ENCODE measurements around the gene RGS21.

The RGS21 gene

DNA sequence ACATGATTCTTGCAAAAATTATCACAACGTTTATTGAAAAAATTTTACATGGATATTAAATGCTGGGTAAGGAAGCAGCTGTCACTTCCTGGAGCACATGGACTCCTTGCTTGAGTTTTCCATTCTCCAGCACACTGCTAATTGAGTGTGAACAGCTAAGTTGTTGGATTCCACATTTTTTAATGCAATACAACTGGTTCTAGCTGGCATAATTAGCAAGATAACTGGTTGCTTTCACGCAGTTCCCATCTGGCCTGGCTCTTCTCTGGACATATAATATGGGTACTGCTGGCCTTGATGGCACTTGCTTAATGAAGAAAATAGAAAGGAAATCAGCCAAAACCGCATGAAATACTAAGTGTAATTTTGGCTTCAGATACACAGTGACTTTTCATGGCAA lies 26.6 kb downstream of the RGS21 start:
- Histone ChIP-seq H3K4me1 (ENCODE audit: insufficient read depth, low read length) (peaks cover 4% of the 10 kb centered on the region; the same call in 1 of the 2 replicates), H3K9ac (ENCODE audit: low read depth, low read length) (no peak overlapping the region), H3K36me3 (ENCODE audit: insufficient read depth, low read depth, low read length) (no peaks in the 10 kb centered on the region), H3K4me3 (ENCODE audit: low read length) (no peak overlapping the region), H3K9me3 (ENCODE audit: insufficient read depth, low read depth, low read length) (no peaks in the 10 kb centered on the region), H3K27me3 (ENCODE audit: insufficient read depth, low read length) (no peaks in the 10 kb centered on the region), H3K27ac (ENCODE audit: low read length) (no peak overlapping the region)

DNA sequence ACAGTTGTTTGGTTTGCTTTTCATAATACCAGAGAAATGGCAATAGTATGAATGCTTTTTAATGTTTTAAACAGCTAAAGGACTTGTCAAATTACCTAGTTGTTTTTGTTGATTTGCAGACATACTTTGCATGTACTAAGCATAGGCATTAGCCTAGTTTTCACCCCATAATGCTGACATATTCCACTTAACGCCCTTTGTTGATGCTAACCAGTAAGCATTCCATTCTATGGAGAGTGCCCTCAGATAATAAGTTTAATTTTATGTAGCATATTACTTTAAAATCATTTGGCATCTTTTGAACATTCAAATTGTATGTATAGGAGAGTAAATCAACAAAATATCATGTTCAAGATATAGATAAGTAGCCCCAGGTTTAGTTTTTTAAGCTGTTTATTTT lies 32.5 kb downstream of the RGS21 start:
- Histone ChIP-seq H3K36me3 (ENCODE audit: insufficient read depth, low read depth, low read length) (no peaks in the 10 kb centered on the region), H3K4me3 (ENCODE audit: low read length) (no peak overlapping the region), H3K27ac (ENCODE audit: low read length) (no peak overlapping the region), H3K9me3 (ENCODE audit: insufficient read depth, low read depth, low read length) (no peaks in the 10 kb centered on the region), H3K9ac (ENCODE audit: low read depth, low read length) (no peak overlapping the region), H3K4me1 (ENCODE audit: insufficient read depth, low read length) (no peaks in the 10 kb centered on the region), H3K27me3 (ENCODE audit: insufficient read depth, low read length) (no peaks in the 10 kb centered on the region)

DNA sequence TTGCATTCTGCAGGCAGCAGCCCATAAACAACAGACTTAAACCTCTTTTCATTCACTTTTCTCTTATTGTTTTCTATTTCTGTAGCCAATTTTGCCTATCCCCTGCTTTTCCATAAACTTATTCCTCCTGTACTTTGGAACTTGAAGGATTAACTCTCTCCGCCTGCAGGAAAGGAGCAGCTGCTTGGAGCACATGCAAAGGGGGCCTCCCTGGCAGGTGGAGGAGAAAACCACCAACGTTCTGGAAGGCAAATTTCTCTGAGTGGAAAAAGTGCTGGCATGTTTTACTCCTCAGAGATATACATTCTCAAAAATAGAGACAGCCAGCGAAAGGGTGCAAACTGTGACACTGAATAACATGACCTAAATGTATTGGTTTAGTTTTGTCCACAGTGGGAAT lies 33.6 kb downstream of the RGS21 start:
- Histone ChIP-seq H3K4me1 (ENCODE audit: insufficient read depth, low read length) (no peaks in the 10 kb centered on the region), H3K9ac (ENCODE audit: low read depth, low read length) (no peak overlapping the region), H3K27me3 (ENCODE audit: insufficient read depth, low read length) (no peaks in the 10 kb centered on the region), H3K9me3 (ENCODE audit: insufficient read depth, low read depth, low read length) (no peaks in the 10 kb centered on the region), H3K4me3 (ENCODE audit: low read length) (no peak overlapping the region), H3K27ac (ENCODE audit: low read length) (no peak overlapping the region), H3K36me3 (ENCODE audit: insufficient read depth, low read depth, low read length) (no peaks in the 10 kb centered on the region)

DNA sequence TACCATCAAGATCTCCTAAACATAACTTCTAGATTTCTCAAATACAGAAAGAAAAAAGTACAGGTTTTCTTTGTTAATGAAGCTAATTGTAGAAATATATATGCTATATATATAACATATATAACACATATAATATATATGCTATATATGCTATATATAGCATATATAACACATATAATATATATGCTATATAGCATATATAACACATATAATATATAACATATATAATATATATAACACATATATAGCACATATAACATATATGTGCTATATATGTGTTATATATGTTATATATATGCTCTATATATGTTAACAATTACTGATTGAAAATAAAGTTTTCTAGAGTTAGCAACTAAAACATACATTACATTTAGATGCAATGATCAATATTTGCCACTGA lies 34.8 kb downstream of the RGS21 start:
- H3K27ac ChIP-seq (ENCODE audit: low read length), result no peak overlapping the region
- no peaks in the 10 kb centered on the region for H3K27me3 ChIP-seq (ENCODE audit: insufficient read depth, low read length)
- no peak overlapping the region for H3K9ac ChIP-seq (ENCODE audit: low read depth, low read length)
- no peaks in the 10 kb centered on the region for H3K9me3 ChIP-seq (ENCODE audit: insufficient read depth, low read depth, low read length)
- no peak overlapping the region for H3K4me3 ChIP-seq (ENCODE audit: low read length)
- H3K4me1 ChIP-seq (ENCODE audit: insufficient read depth, low read length), result no peaks in the 10 kb centered on the region
- H3K36me3 ChIP-seq (ENCODE audit: insufficient read depth, low read depth, low read length), result no peaks in the 10 kb centered on the region

DNA sequence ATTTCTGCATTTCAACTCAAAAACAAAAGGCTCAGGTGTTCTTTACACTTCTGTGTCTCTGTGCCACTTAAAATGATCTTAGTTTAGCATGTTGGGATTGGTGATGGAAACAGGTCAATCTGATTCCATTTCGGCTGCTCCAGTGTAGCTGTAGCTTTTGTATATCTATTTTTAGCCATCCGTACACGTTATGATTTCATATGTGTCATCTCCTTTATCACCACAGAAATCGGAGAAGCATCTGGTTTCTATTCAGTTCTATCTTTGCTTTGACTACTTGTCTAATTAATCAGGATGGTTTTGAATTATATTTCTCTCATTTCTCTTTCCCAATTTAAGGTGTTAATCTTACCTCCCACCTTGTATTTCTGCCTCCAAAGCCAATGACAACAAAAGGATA lies 41.1 kb downstream of the RGS21 start:
- no peak overlapping the region for H3K9ac ChIP-seq (ENCODE audit: low read depth, low read length)
- no peaks in the 10 kb centered on the region for H3K27me3 ChIP-seq (ENCODE audit: insufficient read depth, low read length)
- H3K36me3 ChIP-seq (ENCODE audit: insufficient read depth, low read depth, low read length), result no peaks in the 10 kb centered on the region

DNA sequence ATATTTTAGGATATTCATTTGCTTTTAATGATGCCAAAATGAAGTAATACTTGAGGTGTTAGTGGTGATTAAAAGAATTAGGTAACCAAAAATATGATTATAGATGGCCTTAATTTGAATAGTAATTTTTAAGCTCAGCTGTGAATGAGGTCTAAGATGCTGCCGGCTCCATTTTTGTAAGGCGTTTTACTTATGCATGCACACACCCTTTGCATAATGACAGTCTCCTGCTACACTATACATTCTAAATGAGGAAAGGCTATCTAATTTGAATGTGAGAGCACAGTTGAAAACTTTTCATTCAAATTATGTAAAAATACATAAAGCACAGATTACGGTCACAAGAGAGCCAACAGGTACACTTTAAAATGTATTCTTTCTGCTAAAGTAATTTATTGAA lies 41.6 kb downstream of the RGS21 start:
- Histone ChIP-seq H3K4me1 (ENCODE audit: insufficient read depth, low read length) (no peaks in the 10 kb centered on the region), H3K27ac (ENCODE audit: low read length) (no peak overlapping the region), H3K9me3 (ENCODE audit: insufficient read depth, low read depth, low read length) (no peaks in the 10 kb centered on the region), H3K4me3 (ENCODE audit: low read length) (no peak overlapping the region), H3K27me3 (ENCODE audit: insufficient read depth, low read length) (no peaks in the 10 kb centered on the region), H3K36me3 (ENCODE audit: insufficient read depth, low read depth, low read length) (no peaks in the 10 kb centered on the region), H3K9ac (ENCODE audit: low read depth, low read length) (no peak overlapping the region)

More for the DNA sequence above, 41.1 kb downstream of the RGS21 start:
- Histone ChIP-seq H3K4me3 (ENCODE audit: low read length) (no peak overlapping the region), H3K27ac (ENCODE audit: low read length) (no peak overlapping the region), H3K9me3 (ENCODE audit: insufficient read depth, low read depth, low read length) (no peaks in the 10 kb centered on the region), H3K4me1 (ENCODE audit: insufficient read depth, low read length) (no peaks in the 10 kb centered on the region)

DNA sequence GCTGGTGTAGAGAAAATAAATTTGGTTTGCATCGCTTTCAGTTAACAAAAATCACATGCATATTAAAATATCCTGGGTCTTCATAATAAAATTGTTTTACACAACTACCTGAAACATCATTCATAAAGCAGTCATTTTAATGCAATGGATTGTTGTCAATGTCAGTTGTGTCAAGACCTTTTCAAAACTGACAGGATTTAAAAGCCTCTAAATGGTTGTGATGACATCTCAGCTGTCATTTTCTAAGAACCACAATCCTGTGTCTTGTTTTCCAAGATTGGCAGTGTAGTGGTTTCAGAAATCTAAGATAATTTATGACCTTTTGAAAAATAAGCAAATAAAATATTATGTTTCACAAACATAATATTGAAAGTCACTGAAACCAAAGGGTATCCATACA lies 42.0 kb downstream of the RGS21 start:
- Histone ChIP-seq H3K36me3 (ENCODE audit: insufficient read depth, low read depth, low read length) (no peaks in the 10 kb centered on the region), H3K4me1 (ENCODE audit: insufficient read depth, low read length) (no peaks in the 10 kb centered on the region), H3K27me3 (ENCODE audit: insufficient read depth, low read length) (no peaks in the 10 kb centered on the region), H3K27ac (ENCODE audit: low read length) (no peak overlapping the region), H3K4me3 (ENCODE audit: low read length) (no peak overlapping the region), H3K9me3 (ENCODE audit: insufficient read depth, low read depth, low read length) (no peaks in the 10 kb centered on the region), H3K9ac (ENCODE audit: low read depth, low read length) (no peak overlapping the region)

DNA sequence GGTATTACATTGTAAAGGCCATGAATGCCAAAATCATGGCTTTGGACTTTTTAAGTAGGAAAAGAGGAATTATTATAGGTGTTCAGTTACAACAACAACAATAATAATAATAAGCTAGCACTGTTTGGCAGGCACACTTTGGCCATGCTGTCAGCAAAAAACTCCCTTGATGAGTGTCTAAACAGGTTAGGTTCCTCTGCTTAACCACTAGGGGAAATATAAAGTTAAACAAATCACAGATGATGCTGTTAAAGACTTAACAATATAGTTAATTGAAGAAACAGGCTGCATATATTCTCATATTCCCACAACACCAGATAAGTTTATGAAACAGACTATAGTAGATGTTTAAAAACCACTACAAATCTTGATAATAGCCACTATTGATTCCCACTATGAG lies 46.4 kb downstream of the RGS21 start:
- Histone ChIP-seq H3K27ac (ENCODE audit: low read length) (no peak overlapping the region), H3K9me3 (ENCODE audit: insufficient read depth, low read depth, low read length) (no peaks in the 10 kb centered on the region)

DNA sequence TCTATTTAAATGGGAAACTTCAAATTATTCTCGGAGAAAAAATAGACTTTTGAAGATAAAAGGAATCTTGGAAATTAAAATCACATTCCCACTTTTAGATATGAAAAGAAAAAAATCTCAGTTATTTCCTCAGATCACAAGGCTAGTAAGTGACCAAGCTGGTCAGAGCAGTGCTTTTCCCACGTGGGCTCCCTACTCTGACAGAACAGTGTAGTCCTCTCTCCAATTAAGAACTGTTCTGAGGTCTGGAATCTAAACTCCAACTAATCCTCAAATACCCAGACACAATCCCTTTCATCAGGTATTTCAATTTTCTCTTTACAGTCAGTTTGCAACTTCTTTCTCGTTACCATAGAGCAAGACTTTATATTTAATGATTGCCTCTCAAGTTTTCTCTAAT lies 50.6 kb downstream of the RGS21 start:
- no peak overlapping the region for H3K27ac ChIP-seq (ENCODE audit: low read length)
- H3K27me3 ChIP-seq (ENCODE audit: insufficient read depth, low read length), result no peaks in the 10 kb centered on the region
- H3K9me3 ChIP-seq (ENCODE audit: insufficient read depth, low read depth, low read length), result no peaks in the 10 kb centered on the region
- no peaks in the 10 kb centered on the region for H3K36me3 ChIP-seq (ENCODE audit: insufficient read depth, low read depth, low read length)
- no peak overlapping the region for H3K4me3 ChIP-seq (ENCODE audit: low read length)
- H3K4me1 ChIP-seq (ENCODE audit: insufficient read depth, low read length), result no peaks in the 10 kb centered on the region
- no peak overlapping the region for H3K9ac ChIP-seq (ENCODE audit: low read depth, low read length)

More for the DNA sequence above, 46.4 kb downstream of the RGS21 start:
- no peak overlapping the region for H3K4me3 ChIP-seq (ENCODE audit: low read length)
- H3K4me1 ChIP-seq (ENCODE audit: insufficient read depth, low read length), result no peaks in the 10 kb centered on the region
- no peaks in the 10 kb centered on the region for H3K36me3 ChIP-seq (ENCODE audit: insufficient read depth, low read depth, low read length)
- no peak overlapping the region for H3K9ac ChIP-seq (ENCODE audit: low read depth, low read length)
- H3K27me3 ChIP-seq (ENCODE audit: insufficient read depth, low read length), result no peaks in the 10 kb centered on the region

DNA sequence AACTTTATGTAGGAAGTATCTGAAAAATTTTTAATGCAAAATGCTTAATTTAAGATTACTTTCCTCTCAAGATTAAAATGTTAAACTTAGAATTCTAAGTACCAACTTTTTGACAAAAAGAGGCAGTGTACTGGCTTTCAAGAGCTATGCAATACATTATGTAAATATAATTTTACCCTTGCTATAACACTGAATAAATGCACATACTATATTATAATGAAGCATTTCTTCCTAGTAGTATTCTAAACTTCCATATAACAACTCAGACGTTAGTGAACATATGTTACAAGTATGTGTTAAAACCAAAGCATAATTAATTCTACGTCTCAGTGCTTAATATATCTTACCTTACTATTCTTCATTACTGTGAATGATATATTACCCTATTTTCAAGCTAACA lies 58.5 kb downstream of the RGS21 start:
- no peaks in the 10 kb centered on the region for H3K27me3 ChIP-seq (ENCODE audit: insufficient read depth, low read length)
- no peak overlapping the region for H3K4me3 ChIP-seq (ENCODE audit: low read length)
- H3K9me3 ChIP-seq (ENCODE audit: insufficient read depth, low read depth, low read length), result no peaks in the 10 kb centered on the region
- H3K4me1 ChIP-seq (ENCODE audit: insufficient read depth, low read length), result peaks cover 8% of the 10 kb centered on the region; the same call in 1 of the 2 replicates
- no peaks in the 10 kb centered on the region for H3K36me3 ChIP-seq (ENCODE audit: insufficient read depth, low read depth, low read length)
- no peak overlapping the region for H3K27ac ChIP-seq (ENCODE audit: low read length)
- H3K9ac ChIP-seq (ENCODE audit: low read depth, low read length), result no peak overlapping the region

DNA sequence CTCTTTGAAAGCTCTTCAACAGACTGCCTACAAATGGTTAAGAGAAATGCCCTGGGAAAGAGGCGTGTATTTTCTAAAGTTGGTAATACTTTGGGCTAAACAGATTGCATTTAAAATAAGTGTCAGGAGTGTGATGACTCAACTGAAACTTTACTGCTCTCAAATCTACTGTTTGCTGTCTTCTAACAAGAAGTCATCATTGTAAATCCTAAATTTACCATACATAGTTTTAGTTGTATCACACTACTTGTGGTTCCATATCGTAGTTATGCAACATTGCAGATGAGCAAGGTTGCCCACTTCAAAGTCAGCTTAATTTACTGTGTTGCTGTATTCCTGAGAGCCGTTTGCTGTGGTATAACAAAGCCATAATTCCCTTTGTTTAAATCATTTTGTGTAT lies 59.6 kb downstream of the RGS21 start:
- Histone ChIP-seq H3K9ac (ENCODE audit: low read depth, low read length) (no peak overlapping the region), H3K36me3 (ENCODE audit: insufficient read depth, low read depth, low read length) (no peaks in the 10 kb centered on the region), H3K4me3 (ENCODE audit: low read length) (no peak overlapping the region), H3K9me3 (ENCODE audit: insufficient read depth, low read depth, low read length) (no peaks in the 10 kb centered on the region), H3K27me3 (ENCODE audit: insufficient read depth, low read length) (no peaks in the 10 kb centered on the region), H3K4me1 (ENCODE audit: insufficient read depth, low read length) (peaks cover 8% of the 10 kb centered on the region; the same call in 1 of the 2 replicates), H3K27ac (ENCODE audit: low read length) (no peak overlapping the region)

DNA sequence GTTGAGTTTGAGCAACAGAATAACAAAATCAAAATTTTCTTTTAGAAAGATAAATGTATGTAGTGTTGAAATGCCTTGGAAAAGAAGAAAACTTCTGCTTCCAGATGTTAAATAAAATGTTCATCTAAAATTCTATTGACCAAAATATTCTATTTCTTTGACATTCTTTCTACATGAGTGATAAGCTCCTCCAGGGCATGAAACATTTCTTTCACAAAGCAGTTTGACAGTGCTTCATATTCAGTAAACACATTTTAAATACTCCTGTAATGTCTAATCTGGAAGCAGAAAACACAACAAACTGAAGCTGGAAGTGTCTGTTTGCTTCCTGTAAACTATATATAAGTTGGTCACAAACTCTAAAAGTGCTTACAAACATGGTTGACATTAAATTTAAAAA lies 61.5 kb downstream of the RGS21 start:
- H3K9me3 ChIP-seq (ENCODE audit: insufficient read depth, low read depth, low read length), result no peaks in the 10 kb centered on the region
- H3K27ac ChIP-seq (ENCODE audit: low read length), result no peak overlapping the region
- no peaks in the 10 kb centered on the region for H3K36me3 ChIP-seq (ENCODE audit: insufficient read depth, low read depth, low read length)
- peaks cover 8% of the 10 kb centered on the region; the same call in 1 of the 2 replicates for H3K4me1 ChIP-seq (ENCODE audit: insufficient read depth, low read length)
- no peak overlapping the region for H3K4me3 ChIP-seq (ENCODE audit: low read length)
- no peaks in the 10 kb centered on the region for H3K27me3 ChIP-seq (ENCODE audit: insufficient read depth, low read length)
- no peak overlapping the region for H3K9ac ChIP-seq (ENCODE audit: low read depth, low read length)

DNA sequence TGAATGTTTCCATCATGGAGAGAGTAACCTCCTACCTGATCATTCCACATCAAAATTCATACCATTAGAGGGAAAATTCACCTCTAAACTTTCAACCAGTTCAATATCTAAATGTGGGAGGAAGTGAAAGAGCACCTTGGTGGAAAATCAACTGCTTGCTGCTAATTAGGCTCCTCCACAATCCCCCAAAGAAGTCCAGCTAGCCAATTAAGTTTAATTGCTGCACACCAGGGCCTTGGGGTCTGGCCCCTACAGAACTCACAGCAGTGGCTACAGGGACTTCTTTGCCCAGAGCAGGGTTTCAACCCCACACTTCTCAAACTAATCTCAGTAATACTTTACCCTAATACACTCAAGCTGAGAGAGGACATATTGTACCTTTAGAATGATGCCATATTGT lies 62.1 kb downstream of the RGS21 start:
- H3K4me1 ChIP-seq (ENCODE audit: insufficient read depth, low read length), result peaks cover 8% of the 10 kb centered on the region; the same call in 1 of the 2 replicates
- no peaks in the 10 kb centered on the region for H3K27me3 ChIP-seq (ENCODE audit: insufficient read depth, low read length)
- no peak overlapping the region for H3K27ac ChIP-seq (ENCODE audit: low read length)
- H3K9me3 ChIP-seq (ENCODE audit: insufficient read depth, low read depth, low read length), result no peaks in the 10 kb centered on the region
- H3K4me3 ChIP-seq (ENCODE audit: low read length), result no peak overlapping the region
- H3K9ac ChIP-seq (ENCODE audit: low read depth, low read length), result no peak overlapping the region
- H3K36me3 ChIP-seq (ENCODE audit: insufficient read depth, low read depth, low read length), result no peaks in the 10 kb centered on the region
